ENCODE results near the gene GJB6. TPM values are rescaled to one million over a fixed set of nuclear protein-coding genes. Genes with fewer than 3 reads are reported as not detected.

GJB6 gene
- total RNA-seq, 4 donors from 2014 or later: not detected

- no peaks in the 10 kb centered on the region for H3K36me3 ChIP-seq
- TF ChIP-seq POLR2A (IDR thresholded peaks at IDR 0.05) (no peak), CTCF (IDR thresholded peaks at IDR 0.05) (no peak)
- no peaks in the 10 kb centered on the region for H3K9me3 ChIP-seq
- no peak for DNase-seq
- peaks cover 0 to 18% of the 10 kb centered on the region in 2 donors for H3K27me3 ChIP-seq
- H3K4me1 ChIP-seq: peaks cover 0 to 15% (median 1%) of the 10 kb centered on the region in 4 donors
- H3K27ac ChIP-seq: no peak overlapping the region
- peak overlapping the region in 3 of 4 donors; percentile 33 to 51 (median 33) for H3K4me3 ChIP-seq
These were observed 598 bp upstream of the GJB6 start for GRCh38 chr13:20232556-20233277.

- DNase-seq: no peak
- no peak overlapping the region for H3K27ac ChIP-seq
- H3K9me3 ChIP-seq: no peaks in the 10 kb centered on the region
- H3K4me1 ChIP-seq: peaks cover 0 to 15% (median 1%) of the 10 kb centered on the region in 4 donors
- H3K36me3 ChIP-seq: no peaks in the 10 kb centered on the region
- peak overlapping the region in 3 of 4 donors; percentile 33 to 51 (median 33) for H3K4me3 ChIP-seq
- TF ChIP-seq POLR2A (IDR thresholded peaks at IDR 0.05) (no peak), CTCF (IDR thresholded peaks at IDR 0.05) (no peak)
- peaks cover 0 to 18% of the 10 kb centered on the region in 2 donors for H3K27me3 ChIP-seq
These were observed 943 bp downstream of the GJB6 start for GRCh38 chr13:20230913-20231838.

GRCh38 chr13:20227730-20228129 lies 4.4 kb downstream of the GJB6 start:
- H3K27me3 ChIP-seq: peaks cover 0 to 15% of the 10 kb centered on the region in 2 donors

GRCh38 chr13:20227288-20227687 lies 4.8 kb downstream of the GJB6 start:
- Histone ChIP-seq H3K9me3 (no peaks in the 10 kb centered on the region), H3K27ac (no peak overlapping the region), H3K36me3 (no peaks in the 10 kb centered on the region), H3K27me3 (peaks cover 0 to 11% of the 10 kb centered on the region in 2 donors), H3K4me3 (no peak overlapping the region), H3K4me1 (peaks cover 0 to 12% (median 1%) of the 10 kb centered on the region in 4 donors)
- TF ChIP-seq POLR2A (IDR thresholded peaks at IDR 0.05) (no peak), CTCF (IDR thresholded peaks at IDR 0.05) (no peak)
- DNase-seq: no peak

More at GRCh38 chr13:20227730-20228129, 4.4 kb downstream of the GJB6 start:
- H3K9me3 ChIP-seq: no peaks in the 10 kb centered on the region
- no peaks in the 10 kb centered on the region for H3K36me3 ChIP-seq
- H3K4me3 ChIP-seq: no peak overlapping the region
- no peak for DNase-seq
- no peak overlapping the region for H3K27ac ChIP-seq
- peaks cover 0 to 15% (median 1%) of the 10 kb centered on the region in 4 donors for H3K4me1 ChIP-seq
- TF ChIP-seq CTCF (IDR thresholded peaks at IDR 0.05) (no peak), POLR2A (IDR thresholded peaks at IDR 0.05) (no peak)

GRCh38 chr13:20222553-20222952 lies 9.6 kb downstream of the GJB6 start:
- DNase-seq: no peak
- H3K36me3 ChIP-seq: no peaks in the 10 kb centered on the region
- no peaks in the 10 kb centered on the region for H3K4me1 ChIP-seq
- H3K27ac ChIP-seq: no peak overlapping the region
- TF ChIP-seq CTCF (IDR thresholded peaks at IDR 0.05) (no peak), POLR2A (IDR thresholded peaks at IDR 0.05) (no peak)
- H3K9me3 ChIP-seq: no peaks in the 10 kb centered on the region
- no peak overlapping the region for H3K4me3 ChIP-seq
- H3K27me3 ChIP-seq: no peaks in the 10 kb centered on the region
